Activated CD4-positive, alpha-beta T cell treated with anti-CD3 and anti-CD28 coated beads, Interleukin-10, Interleukin-2, amounts not matched to agents 100 ng/mL and 50 ng/mL, durations not matched to agents 16 hours and 8 hours (primary cell): ENCODE data around the gene CACNA1I.
A peak's percentile ranks its signal among the peaks of the same experiment; 100 is the strongest.
"Not testable (repeated sequence)": the region's sequence is repeated elsewhere in the genome, so short reads cannot be mapped to it uniquely, and the experiment has no call there.

Experiments
- DNase-seq: peaks from one replicate; pipeline ENCODE4 v3.0.0-alpha.2; 2020

Gene CACNA1I

GRCh38 chr22:39570665-39571064, at the start of gene CACNA1I:
CACNA1I (plus strand) TSS chr22:39570753; CDS start chr22:39570753, 0 bp downstream.
- no peak for DNase-seq

GRCh38 chr22:39521106-39521885, 49.3 kb upstream of the CACNA1I start:
- not testable (repeated sequence) for DNase-seq

DNA sequence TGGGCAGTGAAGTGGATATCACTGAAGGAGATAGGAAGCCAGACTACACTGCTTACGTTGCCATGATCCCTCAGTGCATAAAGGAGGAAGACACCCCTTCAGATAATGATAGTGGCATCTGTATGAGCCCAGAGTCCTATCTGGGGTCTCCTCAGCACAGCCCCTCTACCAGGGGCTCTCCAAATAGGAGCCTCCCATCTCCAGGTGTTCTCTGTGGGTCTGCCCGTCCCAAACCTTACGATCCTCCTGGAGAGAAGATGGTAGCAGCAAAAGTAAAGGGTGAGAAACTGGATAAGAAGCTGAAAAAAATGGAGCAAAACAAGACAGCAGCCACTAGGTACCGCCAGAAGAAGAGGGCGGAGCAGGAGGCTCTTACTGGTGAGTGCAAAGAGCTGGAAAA, 48.5 kb upstream of the CACNA1I start:
- DNase-seq: not testable (repeated sequence)

DNA sequence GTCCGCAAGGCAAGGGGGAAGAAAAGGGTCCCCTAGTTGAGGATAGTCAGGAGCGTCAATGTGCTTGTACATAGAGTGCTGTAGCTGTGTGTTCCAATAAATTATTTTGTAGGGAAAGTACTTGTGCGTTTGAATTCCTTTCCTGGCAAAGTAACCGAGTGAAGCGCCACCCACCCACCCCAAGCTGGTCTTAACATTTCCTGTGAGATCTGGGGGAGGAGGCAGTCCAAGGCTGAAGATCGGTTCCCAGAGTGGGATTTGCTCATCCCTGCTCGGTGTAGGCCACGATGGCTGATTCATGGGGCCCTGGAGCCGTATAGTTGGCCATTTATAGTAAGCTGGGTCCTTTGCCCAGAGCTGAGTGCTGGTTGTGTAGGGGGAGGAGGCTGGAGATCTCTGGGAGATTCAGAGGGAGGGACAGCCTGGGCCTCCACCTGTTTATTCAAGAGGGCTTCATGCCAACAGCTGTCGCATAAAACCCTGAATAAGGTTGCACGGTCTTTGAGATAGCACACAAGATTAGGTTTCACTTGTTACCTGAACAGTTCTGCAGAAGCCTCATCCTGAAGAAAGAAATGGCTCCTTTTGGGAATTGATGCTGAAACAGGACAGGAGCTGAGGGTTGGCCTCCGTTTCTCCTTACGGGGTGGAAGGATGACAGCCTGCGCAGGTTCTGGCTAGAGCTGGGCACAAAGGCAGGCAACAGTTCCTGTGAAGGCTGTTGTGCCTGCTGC, 47.8 kb upstream of the CACNA1I start:
- DNase-seq: peak; percentile 41

GRCh38 chr22:39524089-39524752, 46.3 kb upstream of the CACNA1I start:
- DNase-seq: no peak

DNA sequence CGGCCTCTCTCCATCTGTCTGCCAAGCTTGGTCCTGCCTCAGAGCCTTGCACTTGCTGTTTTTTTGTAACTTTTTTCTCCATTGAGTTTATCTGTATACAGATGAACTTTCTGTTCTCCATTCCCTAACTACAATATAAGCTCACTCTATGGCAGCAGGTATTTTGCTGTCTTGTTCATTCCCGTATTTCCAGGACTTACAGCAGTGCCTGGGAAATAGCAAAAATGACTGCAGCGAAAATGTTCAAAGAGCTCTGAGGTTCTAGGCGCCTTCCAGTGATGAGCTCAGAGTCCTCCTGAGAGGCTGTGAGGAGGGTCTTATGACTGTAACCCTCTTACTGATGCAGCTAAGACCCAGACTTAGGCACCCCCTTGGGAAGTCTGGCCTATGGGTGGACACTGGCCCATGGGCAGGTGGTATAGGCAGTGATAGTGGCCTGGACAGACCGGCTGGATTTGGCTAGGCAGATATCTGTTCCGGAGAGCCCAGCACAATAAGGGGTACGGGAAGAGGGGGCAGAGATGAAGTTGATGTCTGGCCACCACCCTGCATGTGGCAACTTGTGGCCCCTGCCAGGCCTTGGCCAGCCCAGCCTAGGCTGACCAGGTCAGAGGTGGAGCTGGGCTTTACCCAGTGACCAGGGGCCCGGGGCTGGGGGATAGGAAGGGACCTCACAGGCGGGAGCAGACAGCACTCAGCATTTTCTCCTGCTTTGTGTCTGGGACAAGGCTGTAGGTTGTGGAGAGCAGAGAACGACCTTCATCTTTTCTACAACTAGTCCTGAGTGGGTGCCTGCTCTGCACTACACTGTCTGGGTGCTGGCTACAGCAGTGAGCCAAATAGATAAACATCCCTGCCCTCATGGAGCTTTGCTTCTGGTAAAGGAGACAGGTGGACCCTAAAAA, 45.5 kb upstream of the CACNA1I start:
- DNase-seq: no peak

DNA sequence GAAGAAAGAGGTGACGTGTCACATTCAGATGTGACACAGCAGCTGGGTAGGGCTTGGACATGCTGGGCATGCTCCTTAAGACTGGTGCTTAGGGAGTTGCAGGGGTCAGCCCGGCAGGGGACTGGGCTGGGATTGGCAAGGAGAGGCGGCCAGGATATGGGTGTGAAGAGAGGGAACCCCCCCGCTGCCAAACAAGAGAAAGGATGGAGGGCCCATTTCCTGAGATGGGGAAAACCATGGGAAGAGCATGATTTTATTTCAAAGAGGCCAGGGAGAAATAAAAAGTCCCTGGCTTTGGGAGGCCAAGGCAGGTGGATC, 44.9 kb upstream of the CACNA1I start:
- peak; percentile 30 for DNase-seq

GRCh38 chr22:39526736-39527171, 43.8 kb upstream of the CACNA1I start:
- DNase-seq: peak; percentile 56

DNA sequence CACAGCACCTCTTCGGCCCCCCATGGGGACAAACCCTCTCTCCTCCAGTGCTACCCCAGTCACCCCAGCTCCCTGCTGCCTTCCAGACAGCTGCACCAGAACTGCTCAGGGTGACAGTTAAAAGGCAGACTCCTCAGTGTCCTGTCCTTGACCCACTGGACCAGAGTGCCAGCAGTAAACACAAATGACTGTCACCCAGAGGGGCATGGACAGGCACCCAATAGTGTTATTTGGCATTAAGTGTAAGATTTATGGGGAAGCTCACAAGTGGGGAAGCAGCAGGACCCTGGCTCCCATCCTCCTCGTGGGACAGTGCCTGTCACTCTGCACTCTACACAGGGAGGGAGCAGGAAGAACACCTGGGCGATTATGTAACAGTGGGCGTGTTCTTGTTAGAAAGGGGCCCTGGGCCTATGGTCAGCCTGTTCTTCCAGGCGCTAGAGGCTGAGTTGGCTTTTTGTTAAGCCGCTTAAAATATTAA, 43.0 kb upstream of the CACNA1I start:
- DNase-seq: no peak

- DNase-seq: no peak
Observed at GRCh38 chr22:39528080-39528661, 42.4 kb upstream of the CACNA1I start.

GRCh38 chr22:39528681-39529486, 41.7 kb upstream of the CACNA1I start:
- DNase-seq: peak; percentile 94

GRCh38 chr22:39529487-39529851, 41.1 kb upstream of the CACNA1I start:
- no peak for DNase-seq

- DNase-seq: no peak
Observed at GRCh38 chr22:39530116-39530515, 40.4 kb upstream of the CACNA1I start.

DNA sequence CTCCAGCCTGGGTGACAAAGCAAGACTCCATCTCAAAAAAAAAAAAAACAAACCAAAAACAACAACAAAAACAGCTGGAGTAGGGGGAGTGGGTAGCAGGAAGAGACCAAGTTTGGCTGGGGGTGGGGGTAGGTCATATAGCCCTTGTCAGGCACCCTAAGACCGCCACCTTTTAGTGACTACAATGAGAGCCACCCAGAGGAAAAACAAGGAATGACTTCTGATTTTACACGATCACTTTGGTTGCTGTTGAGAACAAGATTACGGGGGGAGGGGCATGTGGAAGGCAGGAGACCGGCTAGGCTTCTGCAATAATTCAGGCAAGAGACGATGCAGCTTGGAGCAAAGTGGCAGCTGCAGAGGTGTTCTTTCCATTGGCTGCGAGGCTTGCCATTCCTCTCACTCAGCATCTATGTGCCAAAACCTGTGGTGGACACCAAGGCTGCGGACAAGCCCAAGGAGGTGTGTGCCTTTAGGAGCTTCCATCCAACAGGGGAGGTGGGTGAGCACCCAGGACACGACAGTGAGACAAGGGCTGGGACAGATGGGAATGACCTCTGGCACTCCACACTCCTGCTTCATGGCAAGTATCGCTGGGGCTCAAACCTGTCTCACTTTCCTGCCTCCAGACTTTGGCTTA, 39.7 kb upstream of the CACNA1I start:
- DNase-seq: peak; percentile 69

DNA sequence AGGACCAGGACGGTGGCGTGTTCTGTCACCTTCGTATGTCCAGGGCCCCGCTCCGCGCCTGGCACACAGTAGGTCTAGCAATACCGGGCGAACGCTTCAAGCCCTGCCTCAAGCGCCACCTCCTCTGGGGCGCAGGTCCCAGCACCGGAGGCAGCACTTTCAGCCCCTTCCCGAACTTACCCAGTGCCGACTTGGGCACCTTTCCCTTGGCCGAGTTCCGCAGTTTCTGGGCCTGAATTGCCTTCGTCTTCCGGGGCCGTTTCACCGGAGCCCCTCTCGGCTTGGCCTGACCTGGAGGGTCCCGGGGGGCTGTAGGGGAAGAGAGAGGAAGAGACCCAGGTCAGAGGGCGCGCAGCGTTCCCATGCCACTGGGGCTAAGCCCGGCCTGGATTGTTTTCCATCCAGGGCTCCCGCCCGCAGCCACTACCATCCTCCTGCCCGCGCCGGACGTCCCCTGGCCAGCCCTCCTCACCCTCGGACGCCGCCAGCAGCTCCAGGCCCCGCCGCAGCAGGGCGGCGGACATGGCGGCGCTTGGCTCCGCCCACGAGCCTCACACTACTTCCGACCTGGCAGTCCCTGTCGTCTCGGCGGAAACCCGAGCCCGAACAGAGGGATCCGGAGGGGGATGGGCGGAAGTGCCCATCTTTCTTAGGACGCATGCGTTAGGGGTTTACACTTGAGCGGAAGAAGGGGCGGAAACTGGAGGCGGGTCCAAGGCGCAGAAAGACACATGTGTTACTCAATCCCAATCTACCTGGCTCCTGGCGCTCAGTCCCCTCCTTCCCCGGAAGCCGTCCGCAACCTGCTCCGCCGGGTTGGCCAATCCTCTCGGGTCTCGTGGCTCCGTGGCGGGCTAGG, 38.1 kb upstream of the CACNA1I start, which contains the start of gene RPS19BP1:
TSS of gene RPS19BP1 (minus strand) at position 534 of the 859 bp plus-strand sequence. CDS start at position 524, 10 bp downstream.
- peak; percentile 100 for DNase-seq

DNA sequence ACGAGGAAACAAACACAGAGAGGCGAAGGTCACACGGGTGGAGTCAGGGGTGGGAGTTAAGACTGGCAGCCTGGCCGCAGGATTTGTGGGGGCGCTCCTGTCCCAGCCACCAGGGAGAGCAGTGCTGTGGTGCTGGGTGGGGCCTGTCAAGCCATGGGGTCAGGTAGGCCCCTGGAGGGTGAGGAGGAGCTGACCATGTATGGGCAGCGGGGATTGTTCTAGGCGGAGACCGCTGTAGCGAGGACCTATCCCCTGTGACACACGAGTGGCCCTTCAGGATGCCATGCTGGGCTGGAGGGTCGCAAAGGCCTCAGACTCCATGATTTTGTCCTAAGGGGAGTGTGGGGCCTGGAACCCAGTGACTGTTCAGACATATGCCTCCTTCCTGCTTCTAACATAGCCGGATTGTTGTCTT, 36.5 kb upstream of the CACNA1I start:
- DNase-seq: no peak

GRCh38 chr22:39534591-39535356, 35.8 kb upstream of the CACNA1I start:
- DNase-seq: peak; percentile 83

- DNase-seq: no peak
Observed at GRCh38 chr22:39535357-39535725, 35.2 kb upstream of the CACNA1I start.
